Thyroid gland (tissue), 4 donors: Measurements from ENCODE around the gene SERPINB2.

Experiments used
- POLR2A ChIP-seq, 2 donors: fragments of 450-650 bp; IDR thresholded peaks; one replicate each; pipeline ENCODE4 v1.6.1; 2017; ENCODE audit warnings: antibody characterized with exemption in 2 of 2, mild to moderate bottlenecking in 2 of 2, moderate library complexity in 1 of 2
- TF ChIP-seq, protein P1 (sequence below), 6 experiments: fragments of 200-600 bp in 3 of 6; fragments of 450-650 bp in 3 of 6; sonication (generic) in 3 of 6; IDR thresholded peaks; one replicate each; pipeline ENCODE4 v1.5.1; 2016 to 2019; ENCODE audit warnings: antibody characterized with exemption in 6 of 6, mild to moderate bottlenecking in 2 of 6, inconsistent platforms in 1 of 6, moderate library complexity in 1 of 6

DNA sequence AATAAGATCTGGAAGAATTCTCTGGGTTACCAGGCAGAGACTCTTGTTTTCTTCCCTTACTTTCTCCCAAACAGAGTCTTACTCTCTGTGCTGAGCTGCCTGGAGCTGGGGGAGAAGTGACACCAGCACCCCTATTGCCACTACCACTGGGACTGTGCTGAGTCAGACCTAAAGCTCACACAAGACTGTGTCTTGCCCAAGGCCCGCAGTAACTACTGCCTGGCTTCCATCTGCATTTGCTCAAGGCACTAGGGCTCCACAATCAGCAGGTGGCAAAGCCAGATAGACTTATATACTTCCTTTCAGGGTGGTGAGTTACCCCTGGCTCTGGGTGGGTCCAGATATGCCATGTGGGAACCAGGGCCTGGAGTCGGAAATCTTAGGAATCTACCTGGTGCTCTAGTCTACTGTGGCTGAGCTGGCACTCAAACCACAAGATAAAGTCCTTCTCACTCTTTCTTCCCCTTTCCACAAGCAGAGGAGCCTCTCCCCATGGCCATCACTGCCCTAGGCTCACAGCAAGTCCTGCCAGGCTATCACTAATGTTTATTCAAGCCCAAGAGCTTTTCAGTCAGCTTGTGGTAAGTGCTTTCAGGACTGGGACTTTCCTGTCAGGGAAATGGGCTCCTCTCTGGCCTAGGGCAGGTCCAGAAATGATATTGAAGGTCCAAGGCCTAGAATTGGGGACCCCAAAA, 27.6 kb upstream of the SERPINB2 start:
- TF ChIP-seq, protein P1, sequence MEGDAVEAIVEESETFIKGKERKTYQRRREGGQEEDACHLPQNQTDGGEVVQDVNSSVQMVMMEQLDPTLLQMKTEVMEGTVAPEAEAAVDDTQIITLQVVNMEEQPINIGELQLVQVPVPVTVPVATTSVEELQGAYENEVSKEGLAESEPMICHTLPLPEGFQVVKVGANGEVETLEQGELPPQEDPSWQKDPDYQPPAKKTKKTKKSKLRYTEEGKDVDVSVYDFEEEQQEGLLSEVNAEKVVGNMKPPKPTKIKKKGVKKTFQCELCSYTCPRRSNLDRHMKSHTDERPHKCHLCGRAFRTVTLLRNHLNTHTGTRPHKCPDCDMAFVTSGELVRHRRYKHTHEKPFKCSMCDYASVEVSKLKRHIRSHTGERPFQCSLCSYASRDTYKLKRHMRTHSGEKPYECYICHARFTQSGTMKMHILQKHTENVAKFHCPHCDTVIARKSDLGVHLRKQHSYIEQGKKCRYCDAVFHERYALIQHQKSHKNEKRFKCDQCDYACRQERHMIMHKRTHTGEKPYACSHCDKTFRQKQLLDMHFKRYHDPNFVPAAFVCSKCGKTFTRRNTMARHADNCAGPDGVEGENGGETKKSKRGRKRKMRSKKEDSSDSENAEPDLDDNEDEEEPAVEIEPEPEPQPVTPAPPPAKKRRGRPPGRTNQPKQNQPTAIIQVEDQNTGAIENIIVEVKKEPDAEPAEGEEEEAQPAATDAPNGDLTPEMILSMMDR (IDR thresholded peaks at IDR 0.05), result no peak
- TF ChIP-seq POLR2A (IDR thresholded peaks at IDR 0.05), result no peak
